MCF 10A (cell line): ENCODE data around the gene ZNF283. TPM values are rescaled to one million over a fixed set of nuclear protein-coding genes. Genes with fewer than 3 reads are reported as not detected.

Experiments used
- Bru-seq: library from RNA; stranded (reverse); fragments of 400-500 nt; gene quantifications from one replicate; lab custom pipeline; 2021; lab: Mats Ljungman, UMichigan
- BruChase-seq, 2 experiments: library from RNA; stranded (reverse); fragments of 400-500 nt; gene quantifications; one replicate each; lab custom pipeline; 2021; lab: Mats Ljungman, UMichigan
- BruUV-seq: library from RNA; stranded (reverse); fragments of 400-500 nt; replicated peaks from 2 replicates; lab custom pipeline; 2021; lab: Mats Ljungman, UMichigan
- CTCF ChIA-PET: fragments of 300-600 bp; sonication (Branson Sonifier 250); formaldehyde crosslinking; extraction: SDS; loops from one replicate; lab custom pipeline; 2021; ENCODE audit warnings: antibody characterized with exemption, inconsistent platforms; lab: Yijun Ruan, JAX
- POLR2A ChIA-PET: fragments of 300-600, 350-650 bp; sonication (Branson Sonifier 250); formaldehyde crosslinking; extraction: SDS; loops from one replicate; lab custom pipeline; 2020; ENCODE audit warnings: antibody characterized with exemption, inconsistent platforms; lab: Yijun Ruan, JAX
- DNase-seq: peaks from one replicate; pipeline ENCODE4 v3.0.0-alpha.2; 2018; ENCODE audit not compliant: unreplicated experiment
- H3K27ac Mint-ChIP-seq: one replicate; pipeline ENCODE4 v1.8.0; 2022; ENCODE audit warnings: mild to moderate bottlenecking, low read depth, mixed read lengths; ENCODE audit not compliant: unreplicated experiment
- H3K27me3 Mint-ChIP-seq: one replicate; pipeline ENCODE4 v1.8.0; 2022; ENCODE audit warnings: mixed read lengths; ENCODE audit not compliant: insufficient read depth, unreplicated experiment
- H3K36me3 Mint-ChIP-seq: one replicate; pipeline ENCODE4 v1.8.0; 2022; ENCODE audit warnings: mild to moderate bottlenecking, moderate library complexity, mixed read lengths; ENCODE audit not compliant: insufficient read depth, unreplicated experiment
- H3K4me1 Mint-ChIP-seq: one replicate; pipeline ENCODE4 v1.8.0; 2022; ENCODE audit warnings: mixed read lengths; ENCODE audit not compliant: insufficient read depth, unreplicated experiment
- H3K4me3 Mint-ChIP-seq: one replicate; pipeline ENCODE4 v1.8.0; 2022; ENCODE audit warnings: mild to moderate bottlenecking, moderate library complexity, mixed read lengths; ENCODE audit not compliant: unreplicated experiment
- H3K9me3 Mint-ChIP-seq: one replicate; pipeline ENCODE4 v1.8.0; 2022; ENCODE audit warnings: mixed read lengths; ENCODE audit not compliant: unreplicated experiment
- CTCF ChIP-seq: fragments of 200-600 bp; IDR thresholded peaks from one replicate; pipeline ENCODE4 v1.8.0; 2022; ENCODE audit warnings: antibody characterized with exemption, mild to moderate bottlenecking; ENCODE audit not compliant: unreplicated experiment
- intact Hi-C: fragments of 100-400 bp; cut with micrococcal nuclease; formaldehyde crosslinking; loops from 2 replicates; pipeline ENCODE4 v1.14.1; 2022
- long read RNA-seq: library from polyadenylated mRNA; stranded (forward); transcript quantifications from one replicate; pipeline ENCODE4 v2.0.0, GENCODE V29; 2022
- total RNA-seq: library from RNA; stranded (reverse); gene quantifications from 2 replicates; pipeline ENCODE4 v1.2.3, GENCODE V29; 2022

The ZNF283 gene
- total RNA-seq, result 14.7 and 15.4 TPM in 2 replicates
- Bru-seq, nascent RNA, result percentile 76 among the genes with signal in this experiment
- BruChase-seq, experiment 1, labeled RNA remaining after a 6-hour chase, result percentile 75 among the genes with signal in this experiment
- BruChase-seq, experiment 2, labeled RNA remaining after a 2-hour chase, result percentile 83 among the genes with signal in this experiment
- long read RNA-seq, partial matches to known transcripts, result 3 of 17 reads
- long read RNA-seq, other reads (novel, unspliced or antisense), result 14 of 17 reads

DNA sequence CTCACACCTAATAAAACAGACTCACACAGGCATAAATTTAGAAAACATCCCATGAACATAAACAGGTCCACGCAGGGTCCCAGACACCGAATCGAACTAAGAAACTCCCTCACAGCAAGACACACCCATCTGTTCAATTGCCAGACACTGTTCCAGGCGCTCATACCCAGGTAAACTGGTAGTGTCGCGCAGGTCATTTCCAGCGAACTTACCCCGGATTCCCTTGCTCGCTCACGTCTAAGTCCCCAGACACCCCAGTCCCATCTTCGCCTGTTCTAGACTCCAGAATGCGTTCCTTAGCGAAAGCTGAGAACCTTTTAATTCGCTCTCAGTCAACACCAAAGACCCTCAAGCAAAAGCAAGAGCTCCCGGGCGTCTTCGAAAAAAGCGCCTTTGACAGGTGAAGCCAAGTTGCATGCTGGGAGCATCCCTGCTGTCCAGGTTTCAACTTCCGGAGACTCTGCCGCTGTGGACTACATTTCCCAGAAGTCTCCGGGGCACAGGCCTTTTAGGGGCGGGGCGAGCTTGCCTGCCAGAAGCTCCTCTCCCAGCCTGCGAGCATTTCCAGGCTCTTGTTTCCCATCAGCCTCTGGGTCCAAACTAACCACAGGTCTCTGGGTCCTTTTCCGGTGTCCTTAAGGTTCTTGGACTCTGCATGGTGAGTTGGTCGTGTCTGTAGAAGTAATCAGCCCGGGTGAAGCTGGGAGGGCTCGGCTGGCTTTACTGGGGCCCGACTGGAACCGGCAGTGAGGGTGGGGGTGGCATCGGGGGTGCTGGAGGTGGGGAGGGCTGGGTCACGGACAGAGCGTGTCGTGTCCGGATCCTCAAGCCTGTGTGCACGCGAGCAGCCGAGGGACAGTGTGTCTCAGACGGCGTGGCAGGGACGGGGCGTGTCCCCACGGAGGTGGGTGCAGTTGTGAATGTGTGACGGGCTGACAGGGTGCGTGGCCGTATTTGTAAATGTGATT lies at the start of gene ZNF283:
Gene ZNF283, plus strand, starts transcription at position 535 of the 968 bp plus-strand sequence. CDS start 6,184 bp downstream, outside the sequence.
- TF ChIP-seq CTCF, result no peak
- Mint-ChIP-seq H3K4me1 (no peaks in the 10 kb centered on the region), H3K27ac (peak within 1 kb of the TSS; percentile 89), H3K9me3 (peaks cover 6% of the 10 kb centered on the region), H3K4me3 (peak within 1 kb of the TSS; percentile 93), H3K27me3 (no peaks in the 10 kb centered on the region), H3K36me3 (peaks cover 41% of the 10 kb centered on the region)
- BruUV-seq, result no TSS peak
- POLR2A ChIA-PET, result interaction anchor here (0.6 to 2.6 kb wide), 17 partner anchors 10 to 385 kb away, joined by 3 to 9 read pairs (median 4); partner anchors contain the start of genes ZNF221, ZNF224, ZNF225 and ZNF226
- CTCF ChIA-PET, result interaction anchor here (0.6 to 0.7 kb wide), 2 partner anchors 33 to 131 kb away, joined by 3 read pairs; no protein-coding TSS in a partner anchor
- intact Hi-C loops, result no loop called here
- peak; percentile 94 for DNase-seq

- H3K36me3 Mint-ChIP-seq, result peaks cover 15% of the 10 kb centered on the region
- H3K4me3 Mint-ChIP-seq, result peak overlapping the region; percentile 86
- no peak for TF ChIP-seq CTCF
- no peak for DNase-seq
- no peaks in the 10 kb centered on the region for H3K9me3 Mint-ChIP-seq
- intact Hi-C loops, result no loop called here
- no TSS peak for BruUV-seq
- ChIA-PET CTCF (interaction anchor here (0.8 to 5.9 kb wide), 7 partner anchors 11 to 189 kb away, joined by 3 to 71 read pairs (median 3); partner anchors contain the start of gene SMG9), POLR2A (interaction anchor here (0.5 to 11.0 kb wide), 9 partner anchors 20 to 597 kb away, joined by 3 to 409 read pairs (median 4); partner anchors contain the start of genes IRGQ and SMG9)
- peaks cover 65% of the 10 kb centered on the region for H3K4me1 Mint-ChIP-seq
- H3K27me3 Mint-ChIP-seq, result no peaks in the 10 kb centered on the region
- H3K27ac Mint-ChIP-seq, result peak overlapping the region; percentile 94
These were observed 48.5 kb upstream of the ZNF283 start for GRCh38 chr19:43778651-43779050.

DNA sequence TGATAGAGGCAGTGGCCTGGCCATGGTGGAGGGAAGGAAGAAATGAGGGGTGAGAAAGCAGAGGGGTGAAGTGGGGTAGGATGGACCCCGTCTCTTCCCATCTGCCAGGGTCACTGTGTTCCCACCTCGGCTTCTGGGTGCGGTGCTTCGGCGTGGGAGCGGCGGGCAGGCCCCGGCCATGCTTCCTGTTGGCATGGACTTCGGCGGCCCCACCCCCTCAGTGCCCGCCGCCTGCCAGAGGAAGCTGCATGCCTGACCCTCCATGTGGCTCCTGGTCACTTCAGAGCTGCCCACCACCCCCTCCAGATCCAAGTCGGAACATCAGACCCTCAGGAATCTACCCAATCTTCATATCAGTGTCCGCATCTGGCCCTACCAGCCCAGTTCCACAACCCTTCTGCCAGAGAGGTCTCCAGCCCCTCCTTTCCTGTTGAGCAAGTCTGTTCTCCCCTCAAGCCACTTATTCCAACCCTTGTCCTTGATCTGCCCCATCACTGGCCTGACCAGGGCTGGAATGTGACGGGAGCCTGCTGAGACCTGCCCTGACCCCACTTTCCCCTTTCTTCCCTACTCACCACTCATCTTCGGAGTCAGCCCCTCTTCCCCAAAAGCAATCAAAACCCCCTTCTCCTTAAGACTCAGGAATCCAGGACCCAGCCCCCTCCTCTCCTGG lies 47.8 kb upstream of the ZNF283 start:
- peak; percentile 75 for DNase-seq
- POLR2A ChIA-PET, result interaction anchor here (0.5 to 11.0 kb wide), 9 partner anchors 20 to 1298 kb away, joined by 3 to 409 read pairs (median 3); partner anchors contain the start of genes IRGQ and SMG9
- BruUV-seq, result no TSS peak
- H3K9me3 Mint-ChIP-seq, result no peaks in the 10 kb centered on the region
- no peak for TF ChIP-seq CTCF
- no peaks in the 10 kb centered on the region for H3K27me3 Mint-ChIP-seq
- peak overlapping the region; percentile 94 for H3K27ac Mint-ChIP-seq
- CTCF ChIA-PET, result interaction anchor here (0.6 to 5.9 kb wide), 14 partner anchors 12 to 502 kb away, joined by 3 to 71 read pairs (median 4); partner anchors contain the start of gene SMG9
- intact Hi-C loops, result no loop called here
- H3K4me3 Mint-ChIP-seq, result peak overlapping the region; percentile 86
- H3K4me1 Mint-ChIP-seq, result peaks cover 71% of the 10 kb centered on the region
- peaks cover 14% of the 10 kb centered on the region for H3K36me3 Mint-ChIP-seq
